ENCODE measurements around the gene KIF7.

Gene KIF7

DNA sequence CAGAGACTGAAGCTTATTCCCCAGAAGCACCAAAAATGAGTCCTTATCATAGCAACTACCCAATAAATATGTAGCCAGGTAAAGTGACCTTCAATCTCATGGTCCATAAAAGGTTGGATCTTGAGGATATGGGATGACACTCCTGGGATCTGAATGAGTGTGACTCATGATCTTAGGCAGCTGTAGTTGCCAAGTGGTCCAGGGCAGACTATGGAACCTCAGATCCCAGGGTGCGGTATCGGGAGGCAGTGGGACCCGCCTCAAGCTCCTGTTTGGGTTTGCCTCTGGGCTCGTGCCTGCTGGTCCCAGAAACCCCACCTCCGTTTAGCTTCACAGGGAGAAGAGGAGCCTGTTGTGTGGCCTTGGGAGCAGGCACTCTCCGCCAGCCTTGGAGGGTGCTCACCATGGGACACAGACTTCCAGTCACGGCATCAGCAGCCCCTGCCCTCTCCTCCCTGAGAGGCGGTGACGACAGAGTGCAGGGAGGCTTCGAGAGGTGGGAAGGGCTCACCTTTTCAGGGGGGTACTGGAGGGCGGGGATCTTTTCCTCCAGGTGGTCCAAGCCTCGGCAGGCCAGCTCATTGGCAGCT is 15.8 kb upstream of the KIF7 start:
- no peak for DNase-seq (ENCODE audit: low read depth in 3 of 3)

DNA sequence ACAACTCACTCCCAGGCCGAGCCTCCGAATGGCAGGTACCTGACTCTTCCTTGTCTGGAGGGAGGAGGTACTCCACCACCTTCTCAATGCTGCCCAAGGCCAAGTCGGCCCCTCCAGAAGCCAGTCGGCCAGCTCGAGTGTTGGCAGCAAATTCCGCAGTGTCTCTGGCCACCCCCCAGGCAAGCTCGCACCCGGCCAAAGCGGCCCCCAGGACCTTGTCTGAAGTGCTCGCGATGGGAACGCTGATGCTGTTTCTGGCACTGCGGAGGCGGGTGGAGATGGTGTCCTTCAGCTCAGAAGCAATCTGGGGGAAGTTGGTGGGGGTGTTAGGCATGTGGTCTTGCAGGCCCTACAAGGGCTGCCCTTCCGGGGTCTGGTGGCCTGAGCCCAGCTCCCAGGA is 14.7 kb upstream of the KIF7 start:
- no peak for DNase-seq (ENCODE audit: low read depth in 3 of 3)

DNA sequence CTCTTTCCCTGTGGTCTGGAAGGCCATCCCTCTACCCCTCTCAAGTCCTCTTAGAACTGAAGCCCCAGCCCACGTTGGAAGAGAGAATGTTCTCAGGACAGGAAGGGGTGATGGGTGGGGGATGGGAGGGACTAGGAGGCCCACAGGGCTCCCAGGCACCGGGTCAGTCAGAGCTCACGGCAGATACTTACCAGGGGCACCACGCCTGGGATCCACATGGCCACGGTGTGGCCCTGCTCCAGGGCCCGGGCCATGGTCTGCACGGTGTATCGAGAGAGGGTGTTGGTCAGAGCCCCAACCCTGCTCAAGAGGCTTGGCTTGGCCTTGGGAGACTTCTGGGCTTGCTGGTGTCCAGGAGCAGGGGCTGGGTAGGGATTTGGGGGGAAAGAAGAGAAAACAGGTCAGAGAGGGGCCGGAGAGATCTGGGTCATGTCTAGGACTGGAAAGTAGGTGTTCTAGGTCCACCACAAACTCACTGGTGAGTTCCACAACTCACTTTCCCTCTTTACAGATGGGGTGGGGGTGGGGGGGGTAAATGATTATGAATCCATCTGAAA is 14.1 kb upstream of the KIF7 start:
- no peak for DNase-seq (ENCODE audit: low read depth in 3 of 3)

DNA sequence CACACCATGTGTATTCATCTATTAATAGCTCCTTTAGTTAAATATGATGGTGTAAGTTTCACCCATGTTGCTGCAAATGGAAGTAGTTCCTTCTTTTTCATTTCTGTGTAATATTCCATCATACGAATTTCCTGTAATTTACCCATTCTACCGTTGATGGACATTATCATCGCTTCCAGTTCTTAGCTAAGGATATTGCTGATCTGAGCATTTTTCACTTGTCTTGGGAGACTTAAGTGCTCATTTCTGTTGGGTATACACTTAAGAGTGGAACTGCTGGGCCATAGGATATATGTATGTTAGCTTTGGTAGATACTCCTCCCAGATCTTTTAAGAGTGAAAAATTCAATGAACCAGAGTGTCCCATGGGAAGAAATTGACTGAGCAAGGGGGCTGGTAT is 12.9 kb upstream of the KIF7 start:
- DNase-seq (ENCODE audit: low read depth in 3 of 3): no peak

DNA sequence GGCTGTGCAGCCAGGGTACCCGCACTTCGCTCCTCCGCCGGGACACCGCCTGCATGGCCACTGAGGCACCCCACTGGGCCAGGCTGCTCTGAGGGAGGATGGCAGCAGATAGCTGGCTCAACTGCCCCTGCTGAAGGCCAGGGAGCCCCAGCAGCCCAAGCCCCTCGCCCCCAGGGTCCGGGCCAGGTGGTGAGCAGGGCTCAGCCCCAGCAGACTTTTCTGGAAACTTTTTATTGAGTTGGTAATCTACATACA is 12.4 kb upstream of the KIF7 start:
- DNase-seq (ENCODE audit: low read depth in 3 of 3): no peak

DNA sequence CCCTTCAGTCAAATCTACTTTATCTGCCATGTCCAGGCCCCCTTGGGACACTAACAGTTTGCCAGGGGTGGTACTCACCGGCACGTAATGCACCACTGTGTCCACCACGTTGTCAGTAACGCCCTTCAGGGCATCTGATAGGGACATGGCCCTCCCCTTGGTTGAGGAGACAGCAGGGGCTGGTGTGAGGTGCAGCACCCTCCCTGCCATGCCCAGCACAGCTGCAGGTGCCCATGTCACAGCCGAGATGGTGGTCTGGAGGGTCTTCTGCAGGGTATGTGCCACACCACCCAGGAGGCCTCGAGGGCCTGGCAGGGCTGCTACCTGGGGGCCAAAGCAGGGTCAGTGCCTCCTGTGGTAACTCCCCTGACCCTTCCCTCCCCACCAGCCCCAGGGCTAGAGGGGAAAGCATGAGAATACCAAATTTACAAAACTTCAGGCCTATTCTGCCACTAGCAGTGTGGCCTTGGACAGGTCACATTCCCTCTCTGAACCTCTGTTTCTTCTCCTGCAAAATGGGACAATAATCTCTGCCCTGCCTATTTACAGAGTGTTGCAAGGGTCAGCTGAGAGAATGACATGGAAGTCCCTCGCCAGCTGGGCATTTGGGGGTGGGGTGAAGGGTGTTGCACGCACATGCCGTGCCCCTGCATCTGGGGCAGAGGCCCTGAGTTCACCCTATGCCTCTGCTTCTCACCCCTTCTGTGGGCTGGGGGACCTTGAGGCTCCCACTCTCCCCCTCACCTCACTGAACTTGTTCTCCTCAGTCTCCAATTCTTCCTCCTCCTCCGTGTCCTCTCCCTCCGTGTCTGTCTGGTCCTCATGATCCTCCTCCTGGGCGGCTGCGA is 11.8 kb upstream of the KIF7 start:
- DNase-seq (ENCODE audit: low read depth in 3 of 3): no peak

DNA sequence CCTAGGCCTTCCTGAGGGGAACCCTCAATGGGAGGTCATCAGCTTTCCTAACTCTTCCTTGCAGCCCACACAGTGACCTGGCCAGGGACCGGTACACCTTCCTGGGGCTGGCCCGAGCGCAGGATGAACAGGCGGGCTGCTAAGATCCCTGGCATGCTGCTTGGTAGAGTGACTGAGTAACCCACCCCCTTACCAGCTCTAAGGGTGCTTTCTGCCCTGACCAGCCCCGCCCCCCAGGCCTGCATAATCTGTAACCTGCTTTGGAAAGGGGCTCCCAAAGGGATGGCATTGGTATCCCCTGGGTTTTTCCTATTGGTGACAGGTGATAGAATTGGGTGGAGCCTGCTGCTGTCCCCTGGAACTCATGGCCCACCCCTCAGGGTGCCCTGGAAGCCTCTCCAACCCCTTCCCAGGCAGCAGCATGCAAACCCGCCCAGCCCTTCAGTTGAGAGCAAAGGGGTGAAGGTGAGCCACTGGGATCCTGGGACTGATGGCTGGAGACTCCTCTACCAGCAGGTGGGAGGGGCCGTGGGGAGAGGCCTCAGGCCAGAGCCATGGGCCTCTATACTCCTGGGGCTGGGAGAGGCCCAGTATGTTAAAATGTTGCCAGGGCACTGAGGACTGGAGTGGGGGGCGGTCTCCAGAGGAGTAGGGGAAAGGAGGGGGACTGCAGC is 11.1 kb upstream of the KIF7 start:
- DNase-seq (ENCODE audit: low read depth in 3 of 3): no peak

DNA sequence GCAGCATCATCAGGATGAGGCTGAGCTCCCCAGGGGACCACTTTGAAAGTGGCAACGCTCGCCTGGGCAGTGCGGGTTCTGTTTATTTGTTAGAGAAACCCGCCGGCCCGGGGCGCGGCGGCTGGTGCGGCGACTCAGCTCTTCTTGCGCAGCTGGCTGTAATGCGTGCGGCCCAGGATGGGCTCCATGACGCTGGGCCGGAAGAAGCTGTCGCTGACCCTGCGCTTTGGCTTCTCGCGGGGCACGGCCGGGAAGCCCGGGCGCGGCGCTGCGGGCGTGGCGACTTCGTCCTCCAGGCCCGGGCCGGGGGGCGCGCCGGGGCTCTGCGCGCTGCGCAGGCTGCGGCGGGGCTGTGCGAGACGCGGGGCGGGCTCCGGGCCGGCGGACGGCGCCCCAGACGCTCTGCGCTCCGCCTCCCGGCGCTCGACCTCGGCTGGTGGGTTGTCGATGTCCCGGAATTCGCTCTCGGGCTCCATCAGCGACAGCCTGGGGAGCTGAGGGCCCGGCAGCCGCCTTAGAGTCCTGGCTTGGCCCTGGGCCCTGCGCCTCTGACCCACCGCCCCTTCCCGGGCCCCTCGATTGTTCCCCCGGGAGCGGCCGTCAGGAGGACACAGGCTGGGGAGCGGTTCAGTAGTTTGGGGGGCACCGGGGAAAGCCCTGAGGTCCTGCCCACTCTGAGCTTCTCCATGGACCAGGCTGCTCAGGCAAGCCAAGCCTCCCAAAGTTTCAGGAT is 10.3 kb upstream of the KIF7 start:
- peak in 1 of 3 experiments; percentile 9 for DNase-seq (ENCODE audit: low read depth in 3 of 3)

DNA sequence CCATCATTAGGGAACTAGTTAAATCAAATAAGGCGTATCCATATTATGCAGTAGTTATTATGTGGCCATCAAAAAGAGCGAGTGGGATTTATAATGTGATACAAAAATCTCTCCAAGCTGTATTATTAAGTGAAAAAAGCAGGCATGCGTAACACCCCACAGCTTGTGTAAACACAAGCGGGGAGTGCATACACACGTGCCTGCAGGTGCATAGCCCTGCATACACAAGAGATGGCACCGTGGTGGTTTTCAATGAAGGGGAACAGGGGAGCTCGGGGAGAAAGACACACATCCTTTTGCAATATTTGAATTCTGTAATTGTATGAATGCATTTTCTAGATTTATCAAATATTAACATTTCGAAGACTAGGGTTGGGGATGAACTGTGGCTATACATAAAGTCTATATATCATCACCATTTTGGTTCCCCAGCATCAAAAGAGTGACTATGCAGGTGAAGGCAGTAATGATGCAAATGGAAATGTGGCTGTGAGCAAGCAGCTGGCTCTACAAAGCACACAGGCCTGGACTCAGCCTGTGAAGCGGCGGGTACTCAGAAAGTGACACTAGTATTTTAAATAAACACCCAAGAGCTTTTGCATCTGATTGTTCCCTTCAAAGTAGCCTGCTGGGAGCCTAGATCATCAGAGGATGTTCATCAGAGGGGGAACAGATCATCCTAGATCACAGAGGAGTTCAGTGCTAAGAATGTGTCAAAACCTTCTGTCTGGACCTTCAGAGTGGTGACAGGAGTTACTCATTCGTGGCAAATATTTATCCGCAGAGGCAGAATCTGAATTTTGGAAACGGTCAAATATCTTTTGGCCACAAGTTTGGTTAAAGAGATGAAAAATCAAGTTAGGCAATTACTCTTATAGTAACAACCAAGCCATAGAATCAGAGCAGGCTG is 9.4 kb upstream of the KIF7 start:
- DNase-seq (ENCODE audit: low read depth in 3 of 3): no peak

DNA sequence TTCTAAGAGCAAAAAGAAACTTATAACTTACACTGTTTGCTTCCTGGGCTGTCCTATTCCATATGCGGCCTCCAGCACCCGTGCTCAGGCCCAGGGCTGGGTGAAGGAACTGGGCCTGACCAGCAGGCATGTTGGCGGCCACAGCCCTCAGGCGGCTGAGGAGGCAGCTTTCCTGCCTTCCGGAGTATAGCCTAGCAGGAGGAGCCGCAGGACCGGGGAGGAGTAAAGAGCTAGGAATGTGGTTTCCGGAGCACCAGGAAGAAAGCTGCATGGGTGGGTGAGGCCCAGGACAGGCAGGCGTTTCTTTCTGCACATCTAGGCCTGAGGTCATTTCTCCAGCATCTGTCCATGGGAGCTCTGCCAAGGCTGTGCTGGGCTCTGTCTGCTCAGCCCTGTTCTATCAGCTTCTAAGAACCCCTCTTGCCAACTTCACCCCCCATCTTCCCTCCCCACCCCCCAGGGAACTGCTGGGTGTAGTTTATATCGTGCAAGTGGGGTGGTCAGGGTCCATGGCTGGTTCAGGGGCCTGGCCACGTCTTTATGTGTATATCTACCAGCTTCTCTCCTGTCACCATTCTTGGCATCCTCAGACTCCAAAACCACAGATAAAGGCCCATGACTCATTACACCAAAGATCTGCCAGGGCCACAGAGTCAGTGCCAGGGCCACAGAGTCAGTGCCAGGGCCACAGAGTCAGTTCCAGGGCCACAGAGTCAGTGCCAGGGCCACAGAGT is 7.8 kb upstream of the KIF7 start:
- no peak for DNase-seq (ENCODE audit: low read depth in 3 of 3)

DNA sequence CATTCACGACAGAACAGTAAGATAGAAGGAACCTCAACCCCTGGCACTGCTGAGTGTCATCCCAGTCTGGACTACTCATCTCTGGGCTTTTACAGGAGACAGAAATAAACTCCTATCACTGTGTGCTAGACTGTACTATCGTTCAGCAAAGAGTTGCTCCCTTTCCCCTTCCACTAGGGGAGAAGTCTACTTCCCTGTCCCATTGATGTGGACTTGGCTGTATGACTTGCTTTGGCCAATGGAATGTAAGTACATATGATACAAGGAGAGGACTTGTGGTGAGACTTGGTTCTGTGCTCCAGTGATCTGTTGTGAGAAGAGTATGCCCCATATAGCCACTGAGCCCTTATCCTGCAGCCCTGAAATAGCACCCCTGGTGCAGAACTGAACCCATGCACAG is 5.3 kb upstream of the KIF7 start:
- no peak for DNase-seq (ENCODE audit: low read depth in 3 of 3)

DNA sequence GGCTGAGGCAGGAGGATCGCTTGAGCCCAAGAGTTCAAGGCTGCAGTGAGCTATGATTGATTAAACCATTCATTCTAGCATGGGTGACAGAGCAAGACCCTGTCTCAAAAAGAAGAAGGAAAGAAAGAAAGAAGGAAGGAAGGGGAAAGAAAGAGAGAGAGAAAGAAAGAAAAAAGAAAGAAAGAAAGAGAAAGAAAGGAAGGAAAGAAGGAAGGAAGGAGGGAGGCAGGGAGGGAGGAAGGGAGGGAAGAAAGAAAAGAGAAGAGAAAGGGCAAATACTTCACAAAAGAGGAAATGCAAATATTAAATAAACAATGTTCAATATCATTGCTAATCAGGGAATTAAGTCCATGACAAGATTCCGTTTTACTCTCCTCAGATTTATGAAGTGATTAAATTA is 4.0 kb upstream of the KIF7 start:
- DNase-seq (ENCODE audit: low read depth in 3 of 3): no peak

DNA sequence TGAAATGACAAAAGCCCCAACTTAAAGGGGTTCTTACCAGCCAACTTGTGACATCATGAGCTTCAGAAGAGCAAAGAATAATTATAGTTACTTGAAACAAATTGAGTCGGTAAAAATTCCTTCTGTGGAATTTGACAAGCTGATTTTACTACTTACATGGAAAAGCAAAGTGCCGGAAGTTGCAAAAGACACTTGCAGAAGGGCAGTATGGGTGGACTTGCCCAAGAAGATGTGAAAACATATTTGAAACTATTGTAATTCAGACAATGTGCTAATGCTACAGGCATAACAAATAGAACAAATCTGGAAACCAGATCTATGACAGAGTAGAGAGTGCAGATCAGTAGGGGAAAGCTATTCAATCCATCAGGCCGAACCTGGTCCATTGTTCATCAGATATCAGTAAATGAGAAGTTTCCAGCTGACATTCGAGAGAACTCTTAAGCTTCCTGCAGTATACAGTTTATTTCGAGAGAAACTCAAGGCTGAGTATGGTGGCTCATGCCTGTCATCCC is 2.5 kb upstream of the KIF7 start:
- no peak for DNase-seq (ENCODE audit: low read depth in 3 of 3)

DNA sequence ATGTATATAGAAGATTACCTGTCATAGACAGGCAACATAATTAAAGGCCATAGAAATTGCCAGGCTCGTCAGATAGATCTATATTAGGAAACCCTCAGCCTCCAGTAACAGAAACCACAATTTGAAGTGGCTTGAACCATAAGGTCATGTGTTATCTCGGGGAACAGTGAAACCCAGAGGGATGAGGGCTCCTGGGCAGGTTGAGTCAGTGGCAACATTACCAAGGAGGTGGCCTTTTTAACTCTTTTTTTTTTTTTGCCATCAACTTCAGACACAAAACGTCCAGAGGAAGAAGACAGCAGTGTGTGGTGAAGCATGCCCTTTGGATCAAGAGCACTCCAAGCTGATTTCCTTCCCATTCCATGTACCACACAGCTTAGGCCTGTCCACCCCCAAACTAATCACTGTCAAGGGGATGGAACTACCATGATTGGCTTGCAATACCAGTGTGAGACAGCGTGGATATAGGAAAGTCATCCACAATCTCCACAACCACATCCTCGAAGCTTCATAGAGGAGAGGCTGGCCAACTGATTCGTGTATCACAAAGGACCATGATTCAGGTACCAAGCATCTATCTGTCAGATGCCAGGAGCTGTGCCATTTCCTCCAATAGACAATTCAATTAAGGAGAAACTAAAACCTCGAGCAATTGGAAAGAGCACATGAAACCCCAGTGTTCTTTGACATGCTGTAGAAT is 999 bp upstream of the KIF7 start:
- DNase-seq (ENCODE audit: low read depth in 3 of 3): no peak

DNA sequence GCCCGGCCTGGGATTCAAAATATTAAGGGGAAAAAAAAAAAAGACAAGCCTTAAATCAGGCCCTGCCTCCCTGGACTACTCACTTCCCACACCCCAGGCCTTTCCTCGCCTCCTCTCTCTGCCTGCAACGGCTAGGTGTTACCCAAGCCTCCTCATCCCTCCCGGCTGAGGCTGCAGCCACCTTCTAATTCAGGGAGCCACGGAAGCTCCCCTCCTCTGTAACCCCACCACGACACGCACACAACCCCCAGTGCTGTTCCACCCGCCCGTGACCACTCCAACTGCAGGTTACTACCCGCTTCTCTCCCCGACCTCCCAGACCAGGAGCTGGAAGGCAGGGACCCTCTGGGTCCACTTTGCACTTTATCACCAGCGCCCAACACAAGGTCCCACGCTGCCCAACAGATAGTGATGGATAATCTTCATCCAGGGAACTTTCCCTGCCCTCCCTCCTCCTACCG is 936 bp downstream of the KIF7 start:
- DNase-seq (ENCODE audit: low read depth in 3 of 3): no peak

DNA sequence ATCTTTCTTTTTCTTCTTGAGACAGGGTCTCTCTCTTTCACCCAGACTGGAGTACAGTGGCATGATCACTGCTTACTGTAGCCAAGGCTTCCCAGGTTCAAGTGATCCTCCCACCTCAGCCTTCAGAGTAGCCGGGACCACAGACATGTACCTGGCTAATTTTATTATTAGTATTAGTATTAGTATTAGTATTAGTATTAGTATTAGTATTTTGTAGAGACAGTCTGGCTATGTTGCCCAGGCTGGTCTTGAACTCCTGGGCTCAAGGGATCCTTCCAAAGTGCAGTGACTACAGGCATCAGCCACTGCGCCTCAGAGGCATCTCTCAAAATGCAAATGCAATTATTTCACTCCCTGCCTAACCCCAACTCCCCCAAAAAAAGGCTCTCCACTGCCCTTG is 1.7 kb downstream of the KIF7 start:
- no peak for DNase-seq (ENCODE audit: low read depth in 3 of 3)

DNA sequence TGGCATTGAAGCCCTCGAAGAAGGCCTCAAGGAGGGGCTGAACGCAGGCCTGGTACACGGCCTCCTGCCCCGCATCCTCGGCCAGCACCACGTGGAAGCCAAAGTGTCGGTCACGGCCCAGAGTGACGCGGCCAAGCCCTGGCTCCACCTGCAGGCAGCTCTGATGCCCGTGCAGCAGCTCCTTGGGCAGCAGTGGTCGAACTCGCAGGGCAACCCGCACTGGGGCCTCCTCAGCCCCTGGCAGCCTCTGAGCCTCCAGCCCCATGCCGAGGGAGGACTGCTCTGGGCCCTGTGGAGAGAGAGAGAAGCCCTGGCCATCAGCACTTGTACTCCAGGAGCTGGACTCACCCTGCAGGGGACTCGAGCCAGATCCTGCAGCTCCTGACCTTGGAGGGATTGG is 2.6 kb downstream of the KIF7 start:
- no peak for DNase-seq (ENCODE audit: low read depth in 3 of 3)

DNA sequence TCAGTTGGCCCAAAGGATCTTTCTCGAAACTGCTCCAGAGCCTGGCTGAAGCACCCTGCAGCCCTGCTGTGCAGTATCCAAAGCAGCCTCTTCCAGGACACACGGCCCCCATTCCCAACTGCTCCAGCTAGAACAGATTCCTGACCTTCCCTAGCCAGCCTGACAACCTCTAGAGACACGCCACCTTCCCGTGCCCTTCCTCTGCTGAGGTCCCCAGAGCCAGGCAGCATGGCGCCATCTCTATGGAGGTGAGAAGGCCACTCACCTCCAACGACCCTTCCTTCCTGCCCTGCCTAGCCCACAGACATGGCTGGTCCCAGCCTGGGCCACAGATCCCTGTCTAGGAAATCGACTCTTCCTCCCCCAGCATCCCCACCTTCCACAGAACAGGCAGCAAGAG is 3.1 kb downstream of the KIF7 start:
- no peak for DNase-seq (ENCODE audit: low read depth in 3 of 3)

DNA sequence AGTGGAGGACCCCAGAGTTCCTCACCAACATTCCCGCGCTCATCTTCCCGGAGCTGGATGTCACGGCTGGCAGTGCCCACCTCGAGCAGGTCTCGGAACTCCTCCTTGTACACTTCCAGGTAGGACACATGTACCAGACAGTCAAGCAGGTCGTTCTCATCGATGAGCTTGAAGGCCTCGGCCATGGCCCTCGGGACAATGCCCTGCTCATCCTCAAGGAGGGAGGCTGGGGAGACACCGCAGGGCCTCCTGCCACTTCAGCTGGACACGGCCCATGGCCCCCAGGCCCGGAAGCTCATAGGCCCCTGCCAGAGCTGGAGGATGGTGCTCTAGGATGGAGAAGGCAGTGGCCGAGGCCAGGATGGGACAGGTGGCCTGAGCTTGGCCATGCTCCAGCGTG is 5.6 kb downstream of the KIF7 start:
- DNase-seq (ENCODE audit: low read depth in 3 of 3): no peak

All from stimulated activated CD4-positive, alpha-beta T cell treated with anti-CD3 and anti-CD28 coated beads, TNF-alpha, amount 100 ng/mL, for 24 hours (primary cell).